Natural killer cell (primary cell): ENCODE measurements around the gene SLC49A3. TPM values are rescaled to one million over a fixed set of nuclear protein-coding genes. Genes with fewer than 3 reads are reported as not detected.

Experiments
- ATAC-seq, 3 donors: fragments of 150-1000 bp in 2 of 3; fragments of 200-7000 bp in 1 of 3; cut with Tn5 transposase; 1 replicate in 1 of 3; 2 replicates in 2 of 3; pipeline ENCODE4 v1.10.0; 2021; ENCODE audit warnings: mild to moderate bottlenecking in 2 of 3, moderate library complexity in 2 of 3
- DNase-seq, 2 donors: peaks; one replicate each; pipeline versions ENCODE4 v3.0.0 to v3.0.0-alpha.2; 2013 to 2021; ENCODE audit warnings: mixed read lengths in 1 of 2
- H3K27ac ChIP-seq: one replicate; pipeline ENCODE4 v1.5.1; 2013; ENCODE audit warnings: mild to moderate bottlenecking, low read length
- H3K27me3 ChIP-seq: one replicate; pipeline ENCODE4 v1.6.1; 2013; ENCODE audit warnings: low read length; ENCODE audit not compliant: control insufficient read depth, insufficient read depth
- H3K36me3 ChIP-seq: one replicate; pipeline ENCODE4 v1.6.1; 2013; ENCODE audit warnings: low read length; ENCODE audit not compliant: control insufficient read depth, insufficient read depth
- H3K4me1 ChIP-seq: one replicate; pipeline ENCODE4 v1.6.1; 2013; ENCODE audit warnings: low read length; ENCODE audit not compliant: control insufficient read depth, insufficient read depth
- H3K4me3 ChIP-seq: one replicate; pipeline ENCODE4 v1.5.1; 2013; ENCODE audit warnings: low read length
- H3K9me3 ChIP-seq: one replicate; pipeline ENCODE4 v1.6.1; 2013; ENCODE audit warnings: low read length; ENCODE audit not compliant: control insufficient read depth, insufficient read depth
- H3K27ac Mint-ChIP-seq, 2 donors: one replicate each; pipeline ENCODE4 v1.8.0; 2022; ENCODE audit warnings: mild to moderate bottlenecking in 2 of 2, mixed read lengths in 2 of 2, moderate library complexity in 1 of 2
- H3K27me3 Mint-ChIP-seq, 2 donors: one replicate each; pipeline ENCODE4 v1.8.0; 2022; ENCODE audit warnings: low read depth in 2 of 2, mixed read lengths in 2 of 2
- H3K36me3 Mint-ChIP-seq: one replicate; pipeline ENCODE4 v1.8.0; 2022; ENCODE audit warnings: mixed read lengths
- H3K4me1 Mint-ChIP-seq, 2 donors: one replicate each; pipeline ENCODE4 v1.8.0; 2022; ENCODE audit warnings: mixed read lengths in 2 of 2
- H3K4me3 Mint-ChIP-seq: one replicate; pipeline ENCODE4 v1.8.0; 2022; ENCODE audit warnings: mild to moderate bottlenecking, moderate library complexity, mixed read lengths
- H3K9me3 Mint-ChIP-seq, 2 donors: one replicate each; pipeline ENCODE4 v1.8.0; 2022; ENCODE audit warnings: mixed read lengths in 2 of 2
- WGBS: methylation state at CpG from one replicate; pipeline ENCODE4 v1.1.7; 2013; ENCODE audit warnings: missing lambda C conversion rate; ENCODE audit not compliant: insufficient coverage; 5-methylcytosine and 5-hydroxymethylcytosine counted together
- intact Hi-C: fragments of 100-400 bp; cut with micrococcal nuclease; formaldehyde crosslinking; loops from one replicate; pipeline ENCODE4 v1.14.2; 2022
- total RNA-seq, 4 donors: library from RNA; stranded (reverse); fragments of 120-200 nt in 1 of 4; gene quantifications; one replicate each; pipeline versions ENCODE4 v1.2.3 to v1.2.4, GENCODE V29; 2013 to 2022
- TF ChIP-seq, protein P1 (sequence below): fragments of 200-600 bp; IDR thresholded peaks from one replicate; pipeline ENCODE4 v1.8.0; 2022; ENCODE audit warnings: antibody characterized with exemption

The SLC49A3 gene
- total RNA-seq, 3 donors from 2014 or later (not counting 1 experiment from before 2014, with no cell fraction given) = 10.0 to 14.9 (median 10.4) TPM

GRCh38 chr4:633976-634598 is 54.9 kb downstream of the SLC49A3 start:
- intact Hi-C loops = no loop called here
- Mint-ChIP-seq H3K36me3 (no peaks in the 10 kb centered on the region), H3K4me3 (no peak overlapping the region), H3K27ac (no peak overlapping the region), H3K27me3 (peaks cover 0 to 2% of the 10 kb centered on the region in 2 donors), H3K4me1 (no peaks in the 10 kb centered on the region), H3K9me3 (peaks cover 0 to 2% of the 10 kb centered on the region in 2 donors)
- H3K4me3 ChIP-seq = no peak overlapping the region
- no peaks in the 10 kb centered on the region for H3K9me3 ChIP-seq
- no peaks in the 10 kb centered on the region for H3K4me1 ChIP-seq
- no peak overlapping the region for H3K27ac ChIP-seq
- WGBS = 88% methylated on average over 13 of the region's 15 CpGs
- no peaks in the 10 kb centered on the region for H3K27me3 ChIP-seq
- H3K36me3 ChIP-seq = no peaks in the 10 kb centered on the region
- DNase-seq (no peak), ATAC-seq (no peak)
- TF ChIP-seq, protein P1, sequence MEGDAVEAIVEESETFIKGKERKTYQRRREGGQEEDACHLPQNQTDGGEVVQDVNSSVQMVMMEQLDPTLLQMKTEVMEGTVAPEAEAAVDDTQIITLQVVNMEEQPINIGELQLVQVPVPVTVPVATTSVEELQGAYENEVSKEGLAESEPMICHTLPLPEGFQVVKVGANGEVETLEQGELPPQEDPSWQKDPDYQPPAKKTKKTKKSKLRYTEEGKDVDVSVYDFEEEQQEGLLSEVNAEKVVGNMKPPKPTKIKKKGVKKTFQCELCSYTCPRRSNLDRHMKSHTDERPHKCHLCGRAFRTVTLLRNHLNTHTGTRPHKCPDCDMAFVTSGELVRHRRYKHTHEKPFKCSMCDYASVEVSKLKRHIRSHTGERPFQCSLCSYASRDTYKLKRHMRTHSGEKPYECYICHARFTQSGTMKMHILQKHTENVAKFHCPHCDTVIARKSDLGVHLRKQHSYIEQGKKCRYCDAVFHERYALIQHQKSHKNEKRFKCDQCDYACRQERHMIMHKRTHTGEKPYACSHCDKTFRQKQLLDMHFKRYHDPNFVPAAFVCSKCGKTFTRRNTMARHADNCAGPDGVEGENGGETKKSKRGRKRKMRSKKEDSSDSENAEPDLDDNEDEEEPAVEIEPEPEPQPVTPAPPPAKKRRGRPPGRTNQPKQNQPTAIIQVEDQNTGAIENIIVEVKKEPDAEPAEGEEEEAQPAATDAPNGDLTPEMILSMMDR = no peak

- WGBS = 67% methylated on average over 9 of the region's 9 CpGs
- Histone ChIP-seq H3K9me3 (no peaks in the 10 kb centered on the region), H3K27me3 (no peaks in the 10 kb centered on the region), H3K4me3 (no peak overlapping the region), H3K4me1 (no peaks in the 10 kb centered on the region), H3K36me3 (no peaks in the 10 kb centered on the region), H3K27ac (no peak overlapping the region)
- intact Hi-C loops = no loop called here
- DNase-seq (no peak), ATAC-seq (no peak)
- Mint-ChIP-seq H3K27me3 (peaks cover 0 to 2% of the 10 kb centered on the region in 2 donors), H3K9me3 (peaks cover 0 to 2% of the 10 kb centered on the region in 2 donors), H3K27ac (no peak overlapping the region), H3K4me3 (no peak overlapping the region), H3K4me1 (no peaks in the 10 kb centered on the region), H3K36me3 (no peaks in the 10 kb centered on the region)
- TF ChIP-seq, protein P1 = no peak
These were observed 55.5 kb downstream of the SLC49A3 start for GRCh38 chr4:633406-633805.

DNA sequence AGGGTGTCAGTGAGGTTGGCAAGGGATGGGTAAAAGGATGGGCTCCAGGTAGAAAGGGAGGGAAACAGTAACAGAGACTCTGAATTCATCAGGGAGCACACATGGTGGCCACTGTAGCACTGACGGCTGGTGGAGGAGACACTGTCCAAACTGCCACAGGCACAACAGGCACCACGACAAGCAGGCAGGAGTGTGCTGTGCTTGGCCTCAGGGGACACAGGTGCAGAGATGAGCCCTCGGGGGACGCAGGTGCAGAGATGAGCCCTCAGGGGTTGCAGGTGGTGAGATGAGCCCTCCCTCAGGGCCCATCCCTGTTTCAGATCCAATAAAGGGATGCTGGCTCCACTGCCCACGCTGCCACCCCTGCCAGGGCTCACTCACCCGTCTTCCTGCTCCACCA is 56.0 kb downstream of the SLC49A3 start:
- no peak for DNase-seq
- Histone ChIP-seq H3K27ac (no peak overlapping the region), H3K9me3 (no peaks in the 10 kb centered on the region), H3K4me1 (no peaks in the 10 kb centered on the region), H3K36me3 (no peaks in the 10 kb centered on the region), H3K4me3 (no peak overlapping the region), H3K27me3 (no peaks in the 10 kb centered on the region)
- intact Hi-C loops = no loop called here
- 82% methylated on average over 6 of the region's 6 CpGs for WGBS
- Mint-ChIP-seq H3K36me3 (no peaks in the 10 kb centered on the region), H3K4me1 (no peaks in the 10 kb centered on the region), H3K27ac (no peak overlapping the region), H3K9me3 (peaks cover 0 to 2% of the 10 kb centered on the region in 2 donors), H3K4me3 (no peak overlapping the region), H3K27me3 (peaks cover 0 to 2% of the 10 kb centered on the region in 2 donors)
- TF ChIP-seq, protein P1 = no peak
- ATAC-seq = no peak
